Hepatocyte (in vitro differentiated cells): ENCODE data around the gene GPRIN3.

Experiments used
- EZH2phosphoT487 ChIP-seq: fragments of 200-600 bp; sonication (generic); IDR thresholded peaks from one replicate; pipeline ENCODE4 v1.6.1; 2018; ENCODE audit warnings: antibody characterized with exemption, mild to moderate bottlenecking, low read depth, moderate library complexity; ENCODE audit not compliant: unreplicated experiment, severe bottlenecking
- TF ChIP-seq, protein P1 (sequence below): fragments of 200-600 bp; sonication (generic); IDR thresholded peaks from 2 replicates; pipeline ENCODE4 v1.5.1; 2016; ENCODE audit warnings: antibody characterized with exemption, mild to moderate bottlenecking; ENCODE audit not compliant: poor library complexity

DNA sequence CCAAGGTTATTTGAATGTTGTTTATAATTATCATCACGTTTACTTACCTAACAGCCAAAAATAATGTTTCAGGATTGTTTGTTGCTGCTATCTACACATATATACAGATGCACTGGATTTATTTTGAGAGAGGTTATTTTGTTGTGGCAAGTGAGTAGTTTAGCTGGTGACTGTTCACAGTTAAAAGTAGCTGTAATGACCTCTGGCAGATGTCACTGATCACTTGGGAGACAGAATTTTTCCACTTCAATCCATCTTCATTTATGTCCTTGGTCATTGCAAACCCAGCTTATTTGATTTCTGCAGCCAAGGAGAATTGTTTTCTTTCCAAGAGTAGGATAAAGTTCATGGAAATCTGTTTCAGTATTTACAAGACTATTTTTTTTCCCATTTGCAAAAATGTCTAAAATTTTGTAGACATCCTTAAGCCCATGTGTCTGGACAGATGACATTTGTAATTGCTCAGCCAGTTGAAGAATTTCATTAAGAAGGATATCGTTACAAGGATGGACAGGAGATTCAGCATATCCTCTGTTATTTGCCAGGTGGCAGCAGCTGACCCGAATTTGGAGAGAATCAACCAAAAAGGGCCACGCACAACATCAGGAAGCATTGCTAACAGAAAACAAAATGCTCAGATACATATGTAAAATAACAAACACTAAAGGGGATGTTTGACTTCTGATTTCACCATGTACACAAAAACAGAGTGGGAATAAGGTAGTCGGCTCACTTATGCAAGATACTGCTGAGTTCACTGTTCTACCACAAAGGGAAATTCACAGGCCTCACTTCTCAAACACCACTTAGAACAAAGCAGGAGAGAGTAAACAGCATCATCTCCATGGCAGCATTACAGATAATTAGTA is 64.5 kb downstream of the GPRIN3 start:
- TF ChIP-seq EZH2phosphoT487 = no peak
- TF ChIP-seq, protein P1, sequence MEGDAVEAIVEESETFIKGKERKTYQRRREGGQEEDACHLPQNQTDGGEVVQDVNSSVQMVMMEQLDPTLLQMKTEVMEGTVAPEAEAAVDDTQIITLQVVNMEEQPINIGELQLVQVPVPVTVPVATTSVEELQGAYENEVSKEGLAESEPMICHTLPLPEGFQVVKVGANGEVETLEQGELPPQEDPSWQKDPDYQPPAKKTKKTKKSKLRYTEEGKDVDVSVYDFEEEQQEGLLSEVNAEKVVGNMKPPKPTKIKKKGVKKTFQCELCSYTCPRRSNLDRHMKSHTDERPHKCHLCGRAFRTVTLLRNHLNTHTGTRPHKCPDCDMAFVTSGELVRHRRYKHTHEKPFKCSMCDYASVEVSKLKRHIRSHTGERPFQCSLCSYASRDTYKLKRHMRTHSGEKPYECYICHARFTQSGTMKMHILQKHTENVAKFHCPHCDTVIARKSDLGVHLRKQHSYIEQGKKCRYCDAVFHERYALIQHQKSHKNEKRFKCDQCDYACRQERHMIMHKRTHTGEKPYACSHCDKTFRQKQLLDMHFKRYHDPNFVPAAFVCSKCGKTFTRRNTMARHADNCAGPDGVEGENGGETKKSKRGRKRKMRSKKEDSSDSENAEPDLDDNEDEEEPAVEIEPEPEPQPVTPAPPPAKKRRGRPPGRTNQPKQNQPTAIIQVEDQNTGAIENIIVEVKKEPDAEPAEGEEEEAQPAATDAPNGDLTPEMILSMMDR = no peak
